Renal pelvis (tissue), 4 donors: ENCODE data around the gene CCDC86. TPM values are rescaled to one million over a fixed set of nuclear protein-coding genes. Genes with fewer than 3 reads are reported as not detected.

Source experiments
- DNase-seq: peaks from one replicate; pipeline ENCODE4 v3.0.0-alpha.2; 2013
- polyA plus RNA-seq, 3 donors: library from polyadenylated mRNA; unstranded; fragments of 120-200 nt; gene quantifications; one replicate each; pipeline ENCODE4 v1.2.1, GENCODE V29; 2013; ENCODE audit not compliant: insufficient read length in 3 of 3

The CCDC86 gene
- polyA plus RNA-seq, 3 donors = 20.4 to 24.7 (median 23.5) TPM

DNA sequence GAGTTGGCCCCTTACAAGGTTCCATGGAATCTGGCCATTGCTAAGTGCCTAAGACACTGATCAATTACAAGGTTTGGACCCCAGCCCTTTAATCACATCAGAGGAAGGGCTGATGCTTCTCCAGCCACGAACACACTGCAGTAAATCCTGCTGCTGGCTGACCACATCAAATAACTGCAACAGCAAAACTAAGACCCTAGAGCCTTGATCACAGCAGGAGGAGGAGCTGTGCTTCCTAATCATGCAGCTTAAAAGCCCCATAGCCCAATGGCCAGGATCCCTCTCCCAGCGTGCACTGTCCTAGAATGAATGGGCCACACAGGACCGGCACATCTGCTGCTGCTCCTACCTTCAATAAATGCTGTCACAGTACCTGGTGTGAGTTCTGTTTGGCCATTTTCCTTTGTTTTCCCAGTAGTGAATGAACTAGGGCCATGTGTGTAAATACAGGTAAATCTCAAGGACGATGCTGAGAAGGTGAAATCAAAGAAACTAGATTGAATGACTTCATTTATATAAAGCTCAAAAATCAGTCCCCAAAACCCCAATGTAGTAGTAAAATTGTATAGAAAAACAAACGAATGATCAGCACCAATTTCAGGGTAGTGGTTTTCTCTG is 38.2 kb downstream of the CCDC86 start:
- DNase-seq = no peak

DNA sequence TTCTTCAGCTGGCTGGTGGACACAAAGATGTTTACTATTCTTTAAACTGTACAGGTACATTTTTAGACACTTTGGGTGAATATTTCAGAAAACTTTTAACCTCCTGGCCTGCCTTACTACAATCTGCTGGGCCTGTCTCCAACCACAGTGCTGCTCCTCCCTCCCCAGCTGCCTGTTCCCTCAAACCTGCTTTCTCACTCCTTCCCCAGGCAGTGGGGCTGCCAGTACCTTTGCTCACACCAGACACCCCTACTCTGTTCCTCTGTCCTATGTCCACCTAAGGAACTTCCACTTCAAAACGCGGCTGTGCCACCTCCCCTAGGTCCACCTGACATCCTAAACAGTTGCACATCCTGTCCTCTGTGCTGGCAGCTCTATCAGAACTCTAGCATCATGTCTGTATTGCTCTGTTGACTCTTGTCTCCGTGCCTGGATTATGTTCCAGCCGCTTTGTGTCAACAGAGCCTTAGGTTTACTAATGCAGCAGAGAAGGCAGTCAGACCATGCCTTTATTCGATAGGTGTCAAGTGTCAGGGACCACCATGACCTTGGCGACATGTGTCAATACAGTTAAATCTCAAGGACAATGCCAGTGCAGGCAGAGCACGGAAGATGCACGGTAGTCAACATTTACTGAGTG is 38.9 kb downstream of the CCDC86 start:
- no peak for DNase-seq

DNA sequence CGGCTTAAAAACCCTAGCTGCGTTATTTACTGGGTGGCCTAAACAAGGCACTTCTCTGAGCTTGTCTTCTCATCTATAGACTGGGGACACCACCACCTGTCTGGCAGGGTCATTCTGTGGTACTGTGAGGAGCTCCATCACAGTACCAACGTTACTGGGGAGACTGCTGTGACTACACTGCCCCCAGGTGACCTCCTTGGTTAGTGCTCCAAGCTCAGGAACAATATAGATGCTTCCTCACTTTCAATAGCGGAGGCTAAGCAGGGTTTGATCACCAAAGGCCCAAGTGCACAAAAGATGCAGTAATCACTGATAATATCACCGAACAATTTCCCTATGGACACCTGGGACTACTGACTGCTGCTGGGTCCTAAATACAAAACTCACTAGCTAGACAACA is 45.6 kb downstream of the CCDC86 start:
- no peak for DNase-seq

DNA sequence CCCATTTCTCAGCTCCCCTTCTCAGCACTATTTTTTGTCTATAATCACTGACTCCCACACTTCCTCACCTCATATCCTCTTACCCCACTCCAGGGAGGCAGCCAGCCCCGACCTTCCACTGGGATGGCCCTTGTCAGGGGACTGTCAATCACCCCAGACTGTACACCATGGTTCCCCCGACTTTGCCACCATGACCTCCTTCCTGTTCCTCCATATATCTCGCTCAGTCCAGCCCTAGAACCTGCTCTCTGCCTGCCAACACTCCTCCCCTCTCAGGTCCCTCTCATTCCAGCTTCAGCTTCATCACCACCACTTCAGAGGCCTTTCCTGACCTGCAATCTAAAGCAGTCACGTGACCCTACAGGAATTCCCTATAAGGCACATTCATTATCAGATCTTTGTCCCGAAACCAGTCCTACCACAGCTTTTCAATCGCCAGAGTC is 48.0 kb downstream of the CCDC86 start:
- no peak for DNase-seq

DNA sequence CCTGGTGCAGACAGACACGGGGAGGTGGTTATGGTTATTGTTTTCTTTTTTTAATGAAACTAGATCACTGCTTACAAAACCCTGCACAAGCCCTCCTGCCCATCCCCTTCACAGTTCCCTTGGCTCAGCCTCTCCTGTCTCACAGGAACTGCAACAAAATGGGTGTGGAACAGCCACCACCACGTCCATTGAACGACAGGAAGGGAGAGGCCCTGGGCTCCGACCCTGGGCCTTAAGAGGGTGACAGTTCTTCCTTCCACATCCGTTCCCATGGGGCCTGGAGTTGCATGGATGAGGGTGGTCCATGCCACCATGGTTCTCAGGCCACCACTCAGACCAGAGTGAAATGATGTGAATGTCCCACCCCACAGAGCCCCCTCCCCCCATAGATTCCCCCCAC is 48.8 kb downstream of the CCDC86 start:
- no peak for DNase-seq

DNA sequence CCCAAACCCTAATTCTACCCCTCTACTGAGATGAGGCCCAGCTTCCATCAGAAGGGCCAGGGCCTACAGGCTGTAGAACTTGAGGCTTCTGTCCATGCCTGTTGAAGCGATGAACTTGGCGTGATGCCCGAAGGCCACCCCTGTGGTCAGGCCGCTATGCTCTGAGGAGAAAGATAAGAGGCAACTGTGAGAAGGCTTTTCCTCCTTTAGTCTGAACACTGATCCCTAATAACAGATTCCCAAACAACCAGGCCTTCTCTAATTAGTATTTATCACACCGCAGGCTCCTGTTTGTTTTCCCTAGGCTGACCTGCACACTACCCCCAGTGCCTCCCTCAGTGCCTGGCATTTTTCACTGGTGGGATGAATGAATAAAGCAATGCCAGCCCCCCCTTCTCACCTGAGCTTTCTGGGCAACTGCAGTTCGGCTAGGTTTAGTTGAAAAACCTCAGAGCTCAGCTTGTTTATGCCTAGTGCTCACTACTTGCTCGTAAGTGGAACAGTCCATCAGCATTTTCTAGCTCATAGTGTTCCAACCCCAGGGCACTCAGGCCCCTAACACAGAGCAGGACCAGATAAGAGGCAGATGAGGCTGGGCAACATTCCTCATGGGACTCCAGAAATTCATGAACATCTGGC is 49.3 kb downstream of the CCDC86 start:
- DNase-seq = no peak

DNA sequence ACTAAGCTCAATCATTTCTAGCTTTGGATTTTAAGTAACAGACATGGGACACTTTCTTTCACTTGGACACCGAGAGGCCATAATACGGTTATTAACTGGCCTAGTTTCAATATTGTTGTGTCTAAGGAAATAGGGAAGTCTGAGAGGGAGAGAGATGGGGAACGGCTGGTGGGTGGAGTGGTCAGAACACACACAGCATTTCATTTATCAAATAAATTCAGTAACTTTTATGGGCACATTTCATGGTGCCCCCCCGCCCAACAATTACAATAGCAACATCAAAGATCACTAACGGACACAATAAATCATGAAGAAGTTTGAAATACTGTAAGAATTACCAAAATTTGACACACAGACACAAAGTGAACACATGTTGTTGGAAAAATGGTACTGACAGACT is 53.8 kb downstream of the CCDC86 start:
- DNase-seq = no peak

DNA sequence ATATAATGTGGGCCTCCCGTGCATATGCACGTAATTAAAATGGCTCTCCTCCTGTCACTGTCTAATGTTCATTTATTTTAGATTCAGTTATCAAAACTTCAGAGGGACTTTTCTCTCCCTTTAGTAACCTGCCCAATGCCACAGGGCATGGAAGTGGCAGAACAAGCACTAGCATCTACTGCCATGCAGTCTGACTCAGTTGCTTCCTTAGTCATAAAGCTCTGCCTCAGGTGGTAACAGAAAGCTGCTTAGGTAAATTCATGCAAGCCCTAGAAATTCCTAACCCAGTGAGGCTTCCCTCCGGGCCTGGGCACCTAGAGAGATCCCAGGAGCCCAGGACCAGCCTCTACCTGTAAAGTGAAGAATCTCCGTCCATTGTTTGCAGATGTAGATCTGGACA is 55.6 kb downstream of the CCDC86 start:
- DNase-seq = no peak

DNA sequence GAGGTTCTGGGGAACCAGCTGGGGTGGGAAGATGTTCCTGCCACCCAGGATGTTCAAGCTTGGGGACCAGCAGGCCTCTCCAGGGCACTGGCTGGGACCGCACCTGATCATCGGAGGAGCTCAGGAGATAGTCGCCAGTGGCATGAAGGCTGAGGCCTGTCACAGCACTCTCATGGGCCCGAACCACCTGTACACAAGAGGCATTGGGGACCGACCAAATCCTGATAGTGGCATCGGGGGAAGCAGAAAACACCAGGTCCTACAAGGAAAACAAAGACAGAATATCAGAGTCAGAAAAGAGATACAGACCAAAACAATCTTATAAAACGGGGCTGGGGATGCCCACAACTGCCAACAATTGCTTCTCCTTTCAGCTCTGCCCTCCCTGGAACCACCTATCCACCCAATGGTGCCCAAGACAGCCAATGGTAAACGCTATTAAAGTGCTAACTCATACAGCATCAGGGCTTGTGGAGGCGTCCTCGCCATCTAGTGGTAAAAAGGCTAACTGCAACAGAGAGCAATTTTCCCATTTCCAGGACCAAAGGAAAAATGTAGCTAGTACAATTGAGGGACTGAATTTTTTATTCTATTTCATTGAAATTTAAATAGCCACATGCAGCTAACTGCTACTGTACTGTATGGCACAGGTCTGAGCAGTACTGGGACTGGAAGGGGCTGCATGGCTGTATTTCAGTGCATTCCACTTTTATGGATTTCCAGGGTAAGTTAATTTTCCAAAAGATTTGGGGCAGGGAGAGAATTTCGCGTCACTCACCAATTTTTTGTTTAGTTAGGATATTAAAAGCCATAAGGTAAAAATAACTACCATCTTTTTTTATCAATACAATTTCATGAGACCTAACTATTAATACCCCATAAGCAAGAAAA is 57.4 kb downstream of the CCDC86 start:
- no peak for DNase-seq

DNA sequence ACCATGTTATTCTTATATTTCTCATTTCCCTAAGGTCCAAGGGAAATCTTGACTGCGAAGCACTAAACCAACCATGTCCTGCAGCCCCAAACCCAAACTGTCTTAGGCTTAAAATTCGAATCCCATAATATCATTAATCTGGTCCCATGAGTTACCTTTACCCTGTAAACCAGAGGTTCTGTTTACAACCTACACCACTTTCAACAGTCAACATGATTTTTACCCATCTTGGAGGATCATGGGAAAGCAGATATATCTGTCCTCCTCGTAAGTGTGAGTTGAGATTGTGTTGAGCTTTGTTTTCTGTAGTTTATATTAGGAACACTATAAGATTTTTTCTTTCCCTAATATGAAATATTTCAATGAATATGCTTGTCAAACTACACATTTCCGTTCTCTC is 58.1 kb downstream of the CCDC86 start:
- DNase-seq = no peak

Other genes with a start within 250 kb of the CCDC86 start
- gene MS4A8, start 142.5 kb upstream of the CCDC86 start, polyA plus RNA-seq = under 1 TPM in 1 of 3 donors, not detected in 2; 0.06 TPM
- not detected for gene MS4A18, start 117.4 kb upstream of the CCDC86 start, polyA plus RNA-seq
- gene MS4A15, start 85.2 kb upstream of the CCDC86 start, polyA plus RNA-seq = not detected
- under 1 TPM; 0.10 to 0.24 (median 0.12) TPM for gene MS4A10, start 56.8 kb upstream of the CCDC86 start, polyA plus RNA-seq
- gene PTGDR2, start 13.8 kb downstream of the CCDC86 start, polyA plus RNA-seq = under 1 TPM; 0.16 to 0.34 (median 0.24) TPM
- gene ZP1, start 25.4 kb downstream of the CCDC86 start, polyA plus RNA-seq = under 1 TPM in 2 of 3 donors, not detected in 1; 0.10 to 0.11 TPM
- gene PRPF19, start 64.5 kb downstream of the CCDC86 start, polyA plus RNA-seq = 100 to 1,000 TPM; 134 to 141 (median 141) TPM
- 100 to 1,000 TPM in 1 of 3 donors, 10 to 100 TPM in 2; 84.4 to 101 (median 89.5) TPM for gene TMEM109, start 72.0 kb downstream of the CCDC86 start, polyA plus RNA-seq
- 10 to 100 TPM; 70.4 to 97.9 (median 94.0) TPM for gene TMEM132A, start 82.3 kb downstream of the CCDC86 start, polyA plus RNA-seq
- gene SLC15A3, start 110.1 kb downstream of the CCDC86 start, polyA plus RNA-seq = 10 to 100 TPM; 16.9 to 22.2 (median 18.4) TPM
- gene CD6, start 129.6 kb downstream of the CCDC86 start, polyA plus RNA-seq = 1 to 10 TPM; 1.1 to 2.5 (median 1.8) TPM